A673 (cell line): ENCODE data around the gene KATNB1.

Experiments
- EZH2 ChIP-seq: fragments of 200-600 bp; sonication (generic); IDR thresholded peaks from 2 replicates; pipeline ENCODE4 v1.6.1; 2017; ENCODE audit warnings: borderline replicate concordance, low read depth, mild to moderate bottlenecking, mixed read lengths, antibody characterized with exemption, low read length; ENCODE audit not compliant: poor library complexity, severe bottlenecking
- TF ChIP-seq, protein P1 (sequence below): fragments of 300-800, 200-600 bp; sonication (generic); conservative IDR thresholded peaks from 2 replicates; pipeline ENCODE4 v1.5.1; 2017; ENCODE audit warnings: low read depth, mild to moderate bottlenecking, antibody characterized with exemption, low read length, moderate library complexity, mixed read lengths

DNA sequence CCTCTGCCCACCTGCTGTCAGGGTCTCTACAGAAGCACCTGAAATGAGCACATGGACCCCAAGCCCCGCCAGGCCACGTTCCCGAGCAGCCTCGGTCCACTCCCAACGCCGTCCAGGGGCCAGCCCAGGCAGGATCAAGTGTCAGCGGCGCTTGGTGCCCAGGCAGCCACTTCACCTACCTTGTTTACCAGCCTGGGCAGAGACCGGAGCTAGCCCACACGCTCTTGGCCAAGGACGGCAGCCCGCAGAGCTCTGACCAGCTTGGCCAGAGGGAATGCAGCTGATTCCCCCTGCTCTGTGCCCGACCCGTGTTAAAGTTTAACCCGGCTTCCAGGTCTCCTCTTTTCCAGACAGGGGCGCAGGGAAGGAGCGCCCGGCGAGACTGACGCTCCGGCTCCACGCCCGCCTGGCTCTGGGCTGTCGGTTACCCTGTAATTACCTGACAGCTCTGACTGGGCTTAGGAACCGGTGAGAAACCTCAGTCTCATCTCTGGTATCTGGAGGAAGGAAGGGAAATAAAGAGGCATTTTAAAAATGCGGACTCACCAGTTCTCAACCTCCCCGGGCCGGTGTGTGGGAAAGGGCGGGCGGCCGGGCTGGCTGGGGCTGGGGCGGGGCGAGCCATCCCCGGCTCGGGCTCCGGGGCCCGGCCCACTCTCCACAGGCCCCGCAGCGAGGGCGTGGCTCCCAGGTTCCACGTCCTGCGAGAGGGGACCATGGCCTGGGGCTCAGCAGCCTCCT lies 62.1 kb downstream of the KATNB1 start:
- TF ChIP-seq, protein P1, sequence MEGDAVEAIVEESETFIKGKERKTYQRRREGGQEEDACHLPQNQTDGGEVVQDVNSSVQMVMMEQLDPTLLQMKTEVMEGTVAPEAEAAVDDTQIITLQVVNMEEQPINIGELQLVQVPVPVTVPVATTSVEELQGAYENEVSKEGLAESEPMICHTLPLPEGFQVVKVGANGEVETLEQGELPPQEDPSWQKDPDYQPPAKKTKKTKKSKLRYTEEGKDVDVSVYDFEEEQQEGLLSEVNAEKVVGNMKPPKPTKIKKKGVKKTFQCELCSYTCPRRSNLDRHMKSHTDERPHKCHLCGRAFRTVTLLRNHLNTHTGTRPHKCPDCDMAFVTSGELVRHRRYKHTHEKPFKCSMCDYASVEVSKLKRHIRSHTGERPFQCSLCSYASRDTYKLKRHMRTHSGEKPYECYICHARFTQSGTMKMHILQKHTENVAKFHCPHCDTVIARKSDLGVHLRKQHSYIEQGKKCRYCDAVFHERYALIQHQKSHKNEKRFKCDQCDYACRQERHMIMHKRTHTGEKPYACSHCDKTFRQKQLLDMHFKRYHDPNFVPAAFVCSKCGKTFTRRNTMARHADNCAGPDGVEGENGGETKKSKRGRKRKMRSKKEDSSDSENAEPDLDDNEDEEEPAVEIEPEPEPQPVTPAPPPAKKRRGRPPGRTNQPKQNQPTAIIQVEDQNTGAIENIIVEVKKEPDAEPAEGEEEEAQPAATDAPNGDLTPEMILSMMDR: no peak
- TF ChIP-seq EZH2: no peak
